Erythroblast (primary cell): ENCODE results near the gene KLK8.

ENCODE experiments used
- GATA1 ChIP-seq: IDR thresholded peaks from 2 replicates; pipeline ENCODE4 v1.6.1; 2011; ENCODE audit warnings: low read depth, mild to moderate bottlenecking, control low read depth, low read length, moderate library complexity
- POLR2A ChIP-seq: IDR thresholded peaks from 2 replicates; pipeline ENCODE4 v1.6.1; 2011; ENCODE audit warnings: mild to moderate bottlenecking, low read length

GRCh38 chr19:50975766-50976165 is 25.6 kb downstream of the KLK8 start:
- TF ChIP-seq POLR2A (no peak), GATA1 (no peak)
